Keratinocyte (primary cell): ENCODE results near the gene SLC33A1. TPM values are rescaled to one million over a fixed set of nuclear protein-coding genes. Genes with fewer than 3 reads are reported as not detected.
A peak's percentile ranks its signal among the peaks of the same experiment; 100 is the strongest.
"Not testable (repeated sequence)": the region's sequence is repeated elsewhere in the genome, so short reads cannot be mapped to it uniquely, and the experiment has no call there.

ENCODE experiments used
- DNase-seq: peaks from one replicate; pipeline ENCODE4 v3.0.0-alpha.2; 2011; ENCODE audit warnings: low read depth, missing footprints, low spot score
- FAIRE-seq: peaks from 2 replicates; lab custom pipeline; 2011; peaks lifted over from hg19 to GRCh38; lab: Jason Lieb, UNC
- H2AFZ ChIP-seq: 2 replicates; pipeline ENCODE4 v1.6.0; 2012; ENCODE audit warnings: low read length, control low read depth, inconsistent platforms; ENCODE audit not compliant: control insufficient read depth
- H3K27ac ChIP-seq: 2 replicates; pipeline ENCODE4 v1.5.1; 2011; ENCODE audit warnings: low read length; ENCODE audit not compliant: control insufficient read depth, insufficient read depth
- H3K27me3 ChIP-seq: 3 replicates; pipeline ENCODE4 v1.6.0; 2011; ENCODE audit warnings: low read length; ENCODE audit not compliant: control insufficient read depth, insufficient read depth; ENCODE audit errors: extremely low read depth
- H3K36me3 ChIP-seq, 2 experiments: 2 replicates in 1 of 2; 3 replicates in 1 of 2; pipeline ENCODE4 v1.5.1; 2011; ENCODE audit warnings: low read length in 2 of 2, mild to moderate bottlenecking in 1 of 2; ENCODE audit not compliant: control insufficient read depth in 2 of 2, insufficient read depth in 2 of 2; ENCODE audit errors: extremely low read depth in 1 of 2
- H3K4me1 ChIP-seq: 3 replicates; pipeline ENCODE4 v1.5.1; 2011; ENCODE audit warnings: low read length; ENCODE audit not compliant: control insufficient read depth, insufficient read depth; ENCODE audit errors: extremely low read depth
- H3K4me2 ChIP-seq: 3 replicates; pipeline ENCODE4 v1.6.0; 2011; ENCODE audit warnings: low read depth, low read length; ENCODE audit not compliant: control insufficient read depth, insufficient read depth; ENCODE audit errors: extremely low read depth
- H3K4me3 ChIP-seq, 3 experiments: fragments of 200-600 bp in 1 of 3; sonication (generic) in 1 of 3; 2 replicates in 2 of 3; 3 replicates in 1 of 3; pipeline ENCODE4 v1.5.1; 2011 to 2016; ENCODE audit warnings: low read length in 3 of 3, mild to moderate bottlenecking in 3 of 3, control low read depth in 2 of 3, inconsistent platforms in 1 of 3, low read depth in 1 of 3, mixed read lengths in 1 of 3, mixed run types in 1 of 3, moderate library complexity in 1 of 3; ENCODE audit not compliant: control insufficient read depth in 2 of 3, insufficient read depth in 2 of 3; ENCODE audit errors: extremely low read depth in 1 of 3
- H3K79me2 ChIP-seq: 2 replicates; pipeline ENCODE4 v1.6.0; 2012; ENCODE audit warnings: low read length; ENCODE audit not compliant: control insufficient read depth, insufficient read depth
- H3K9ac ChIP-seq: 3 replicates; pipeline ENCODE4 v1.6.0; 2011; ENCODE audit warnings: low read length; ENCODE audit not compliant: control insufficient read depth, insufficient read depth; ENCODE audit errors: extremely low read depth
- H3K9me1 ChIP-seq: 3 replicates; pipeline ENCODE4 v1.6.0; 2011; ENCODE audit warnings: low read length; ENCODE audit not compliant: control insufficient read depth, insufficient read depth; ENCODE audit errors: extremely low read depth
- H3K9me3 ChIP-seq: 2 replicates; pipeline ENCODE4 v1.5.1; 2012; ENCODE audit warnings: low read depth, low read length; ENCODE audit not compliant: control insufficient read depth
- H4K20me1 ChIP-seq: 3 replicates; pipeline ENCODE4 v1.6.0; 2011; ENCODE audit warnings: low read length; ENCODE audit not compliant: control insufficient read depth, insufficient read depth; ENCODE audit errors: extremely low read depth
- EZH2 ChIP-seq: IDR thresholded peaks from one replicate; pipeline ENCODE4 v1.6.1; 2012; ENCODE audit warnings: inconsistent platforms, mild to moderate bottlenecking, low read length, moderate library complexity
- dilution Hi-C: fragments of 300-500 bp; cut with MboI; formaldehyde crosslinking; loops from one replicate; pipeline ENCODE4 v1.7.0; 2020; ENCODE audit warnings: low sequenced_read_pairs; ENCODE audit not compliant: extremely low pct_ligation_motif_present
- polyA plus RNA-seq, 5 experiments: library from polyadenylated mRNA; depleted of rRNA in 3 of 5; stranded (reverse) in 3 of 5; stranded (forward) in 1 of 5; unstranded in 1 of 5; fragments of >200 nt; gene quantifications; 1 replicate in 1 of 5; 2 replicates in 3 of 5; 3 replicates in 1 of 5; pipeline versions ENCODE4 v1.2.1 to v1.2.3, GENCODE V29; 2011 to 2012; ENCODE audit warnings: missing spikeins in 2 of 5, low read depth in 1 of 5, low replicate concordance in 1 of 5
- TF ChIP-seq, protein P1 (sequence below), 3 experiments: IDR thresholded peaks in 1 of 3; conservative IDR thresholded peaks in 1 of 3; optimal IDR thresholded peaks in 1 of 3; 2 replicates in 2 of 3; 3 replicates in 1 of 3; pipeline versions ENCODE3 to v1.5.1; 2011; ENCODE audit warnings: low read length in 3 of 3, mild to moderate bottlenecking in 3 of 3, moderate library complexity in 2 of 3, control low read depth in 1 of 3, inconsistent platforms in 1 of 3; ENCODE audit not compliant: insufficient read depth in 2 of 3; ENCODE audit errors: extremely low read depth in 1 of 3

The SLC33A1 gene
- polyA plus RNA-seq, 1 donor (not counting 4 experiments of a cell fraction or from before 2014, with no cell fraction given): 33.9 TPM

DNA sequence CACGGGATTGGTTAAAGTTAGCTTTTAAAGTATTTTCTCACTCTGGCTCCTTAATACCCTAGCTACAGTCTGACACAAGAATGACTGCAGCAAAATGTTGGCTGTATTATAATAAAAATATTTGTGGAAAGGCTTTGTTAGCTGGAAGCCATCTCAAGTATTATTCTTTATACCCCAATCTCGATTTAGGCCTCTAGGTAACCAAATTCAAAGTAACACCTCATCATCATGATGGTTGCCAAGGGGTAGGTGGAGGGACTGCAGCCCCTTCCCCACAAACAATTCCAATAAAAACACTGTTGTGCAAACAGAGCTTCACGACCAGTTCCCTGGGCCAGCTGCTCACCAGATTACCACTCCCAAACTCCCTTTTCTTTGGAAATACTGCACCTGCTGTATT, 15.5 kb upstream of the SLC33A1 start:
- H3K4me1 ChIP-seq: peaks cover 12% of the 10 kb centered on the region
- peak overlapping the region; percentile 97 for H2AFZ ChIP-seq
- H3K79me2 ChIP-seq: peaks cover 42% of the 10 kb centered on the region
- no peak for DNase-seq
- H3K4me2 ChIP-seq: peak overlapping the region; percentile 72
- no peaks in the 10 kb centered on the region for H3K27me3 ChIP-seq
- H3K9me1 ChIP-seq: no peaks in the 10 kb centered on the region
- peak overlapping the region; percentile 59 for H3K9ac ChIP-seq
- peak overlapping the region; percentile 25 to 53 (median 36) for H3K4me3 ChIP-seq
- TF ChIP-seq, protein P1, sequence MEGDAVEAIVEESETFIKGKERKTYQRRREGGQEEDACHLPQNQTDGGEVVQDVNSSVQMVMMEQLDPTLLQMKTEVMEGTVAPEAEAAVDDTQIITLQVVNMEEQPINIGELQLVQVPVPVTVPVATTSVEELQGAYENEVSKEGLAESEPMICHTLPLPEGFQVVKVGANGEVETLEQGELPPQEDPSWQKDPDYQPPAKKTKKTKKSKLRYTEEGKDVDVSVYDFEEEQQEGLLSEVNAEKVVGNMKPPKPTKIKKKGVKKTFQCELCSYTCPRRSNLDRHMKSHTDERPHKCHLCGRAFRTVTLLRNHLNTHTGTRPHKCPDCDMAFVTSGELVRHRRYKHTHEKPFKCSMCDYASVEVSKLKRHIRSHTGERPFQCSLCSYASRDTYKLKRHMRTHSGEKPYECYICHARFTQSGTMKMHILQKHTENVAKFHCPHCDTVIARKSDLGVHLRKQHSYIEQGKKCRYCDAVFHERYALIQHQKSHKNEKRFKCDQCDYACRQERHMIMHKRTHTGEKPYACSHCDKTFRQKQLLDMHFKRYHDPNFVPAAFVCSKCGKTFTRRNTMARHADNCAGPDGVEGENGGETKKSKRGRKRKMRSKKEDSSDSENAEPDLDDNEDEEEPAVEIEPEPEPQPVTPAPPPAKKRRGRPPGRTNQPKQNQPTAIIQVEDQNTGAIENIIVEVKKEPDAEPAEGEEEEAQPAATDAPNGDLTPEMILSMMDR (optimal IDR thresholded peaks at IDR 0.05 in 1 of 3, IDR thresholded peaks at IDR 0.05 in 1 of 3, conservative IDR thresholded peaks at IDR 0.05 in 1 of 3; ENCODE audit: extremely low read depth in 1 of 3, insufficient read depth in 2 of 3, low read length in 3 of 3): no peak
- no peak for TF ChIP-seq EZH2
- peak overlapping the region; percentile 34 for H3K27ac ChIP-seq
- dilution Hi-C loops: no loop called here
- no peaks in the 10 kb centered on the region for H4K20me1 ChIP-seq
- no peaks in the 10 kb centered on the region for H3K36me3 ChIP-seq
- H3K9me3 ChIP-seq: no peaks in the 10 kb centered on the region
- FAIRE-seq: no peak

DNA sequence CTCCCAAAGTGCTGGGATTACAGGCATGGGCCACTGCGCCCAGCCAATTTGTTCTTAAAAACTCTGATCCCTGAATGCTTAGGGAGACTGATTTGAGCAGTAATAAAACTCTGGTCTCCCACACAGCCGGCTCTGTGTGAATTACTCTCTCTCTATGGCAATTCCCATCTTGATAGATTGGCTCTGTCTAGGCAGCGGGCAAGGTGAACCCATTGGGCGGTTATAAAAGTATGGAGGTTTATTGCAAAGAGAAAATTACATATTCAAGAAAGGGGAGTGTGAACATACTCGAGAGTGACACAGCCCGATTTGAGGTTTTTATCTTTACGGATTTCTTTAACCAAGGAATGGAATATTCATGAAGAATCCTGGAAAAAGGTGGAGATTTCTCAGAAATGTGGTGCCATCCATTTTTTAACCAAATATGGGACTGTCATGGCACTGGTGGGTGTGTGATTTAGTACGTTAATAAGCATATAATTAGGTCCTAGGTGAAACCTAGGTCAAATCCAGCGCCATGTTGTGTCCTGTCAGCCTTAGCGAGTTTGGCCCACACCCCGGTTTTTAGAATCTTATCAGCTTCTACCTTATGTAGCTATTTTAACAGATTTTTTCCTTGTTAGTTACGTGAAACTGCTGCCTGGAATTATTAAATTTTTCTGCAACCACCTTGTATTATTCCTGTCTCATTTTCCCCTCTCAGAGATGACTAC, 9.0 kb upstream of the SLC33A1 start:
- Histone ChIP-seq H3K4me2 (no peak overlapping the region), H3K27ac (no peak overlapping the region)
- no peak for FAIRE-seq

DNA sequence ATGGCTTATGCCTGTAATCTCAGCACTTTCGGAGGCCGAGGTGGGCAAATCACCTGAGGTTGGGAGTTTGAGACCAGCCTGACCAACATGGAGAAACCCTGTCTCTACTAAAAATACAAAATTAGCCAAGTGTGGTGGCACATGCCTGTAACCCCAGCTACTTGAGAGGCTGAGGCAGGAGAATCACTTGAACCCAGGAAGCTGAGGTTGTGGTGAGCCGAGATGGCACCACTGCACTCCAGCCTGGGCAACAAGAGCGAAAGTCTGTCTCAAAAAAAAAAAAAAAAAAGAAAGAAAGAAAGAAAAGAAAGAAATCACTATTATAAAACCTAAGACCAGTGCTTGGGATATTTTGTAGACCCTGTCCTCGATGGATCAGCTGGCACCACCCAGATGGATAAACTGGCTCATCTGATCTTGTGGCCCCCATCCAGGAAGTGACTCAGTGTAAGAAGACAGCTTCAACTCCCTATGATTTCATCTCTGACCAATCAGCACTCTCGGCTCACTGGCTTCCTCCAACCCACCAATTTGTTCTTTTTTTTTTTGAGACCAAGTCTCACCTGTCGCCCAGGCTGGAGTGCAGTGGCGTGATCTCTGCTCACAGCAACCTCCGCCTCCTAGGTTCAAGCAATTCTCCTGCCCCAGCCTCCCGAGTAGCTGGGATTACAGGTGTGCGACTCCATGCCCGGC, 8.2 kb upstream of the SLC33A1 start:
- H3K27ac ChIP-seq, H3K4me3 ChIP-seq, dilution Hi-C loops, H3K79me2 ChIP-seq, FAIRE-seq, H2AFZ ChIP-seq, H3K4me1 ChIP-seq, H3K9ac ChIP-seq, H3K9me1 ChIP-seq, H3K36me3 ChIP-seq, H4K20me1 ChIP-seq, H3K4me2 ChIP-seq, H3K27me3 ChIP-seq, H3K9me3 ChIP-seq: not testable (repeated sequence)
- peak; percentile 35 for DNase-seq

More for the DNA sequence above, 9.0 kb upstream of the SLC33A1 start:
- Histone ChIP-seq H3K9me3 (no peaks in the 10 kb centered on the region), H3K4me3 (no peak overlapping the region), H3K4me1 (peaks cover 5% of the 10 kb centered on the region), H2AFZ (no peak overlapping the region), H3K36me3 (no peaks in the 10 kb centered on the region), H3K79me2 (no peaks in the 10 kb centered on the region), H3K9me1 (no peaks in the 10 kb centered on the region), H4K20me1 (no peaks in the 10 kb centered on the region), H3K9ac (no peak overlapping the region), H3K27me3 (no peaks in the 10 kb centered on the region)
- TF ChIP-seq EZH2: no peak
- TF ChIP-seq, protein P1 (optimal IDR thresholded peaks at IDR 0.05 in 1 of 3, IDR thresholded peaks at IDR 0.05 in 1 of 3, conservative IDR thresholded peaks at IDR 0.05 in 1 of 3; ENCODE audit: extremely low read depth in 1 of 3, insufficient read depth in 2 of 3, low read length in 3 of 3): no peak
- no peak for DNase-seq
- dilution Hi-C loops: no loop called here
